KOPT-K1 (cell line): ENCODE measurements around the gene LILRB4.
"Not testable (repeated sequence)": the region's sequence is repeated elsewhere in the genome, so short reads cannot be mapped to it uniquely, and the experiment has no call there.

Experiments
- H3K27ac ChIP-seq: fragments of 200-600 bp; sonication (generic); 2 replicates; pipeline ENCODE4 v1.5.1; 2016; ENCODE audit warnings: antibody characterized with exemption, mild to moderate bottlenecking, low read depth, low read length; ENCODE audit not compliant: poor library complexity, severe bottlenecking
- H3K36me3 ChIP-seq: fragments of 200-600 bp; sonication (generic); 2 replicates; pipeline ENCODE4 v1.5.1; 2017; ENCODE audit warnings: antibody characterized with exemption, mild to moderate bottlenecking, low read length, moderate library complexity; ENCODE audit not compliant: insufficient read depth
- H3K9me3 ChIP-seq: fragments of 200-600 bp; sonication (generic); 2 replicates; pipeline ENCODE4 v1.5.1; 2017; ENCODE audit warnings: antibody characterized with exemption, low read length, mild to moderate bottlenecking; ENCODE audit not compliant: insufficient read depth, poor library complexity, severe bottlenecking

The LILRB4 gene

DNA sequence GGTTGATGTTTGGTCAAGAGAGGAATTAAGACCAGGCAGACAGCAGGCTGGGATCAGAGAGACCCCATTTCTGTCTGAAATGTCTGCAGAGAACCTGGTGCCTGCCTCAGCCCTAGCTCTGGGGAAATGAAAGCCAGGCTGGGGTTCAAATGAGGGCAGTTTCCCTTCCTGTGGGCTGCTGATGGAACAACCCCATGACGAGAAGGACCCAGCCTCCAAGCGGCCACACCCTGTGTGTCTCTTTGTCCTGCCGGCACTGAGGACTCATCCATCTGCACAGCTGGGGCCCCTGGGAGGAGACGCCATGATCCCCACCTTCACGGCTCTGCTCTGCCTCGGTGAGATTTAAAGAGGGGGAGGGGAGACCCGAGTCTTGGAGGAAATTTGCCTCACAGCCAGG lies at the start of gene LILRB4:
TSS of gene LILRB4 (plus strand) at position 256 of the 400 bp plus-strand sequence. CDS start at position 305, 49 bp downstream.
- Histone ChIP-seq H3K9me3 (peaks cover 3% of the 10 kb centered on the region), H3K27ac (no peak within 1 kb of the TSS)

DNA sequence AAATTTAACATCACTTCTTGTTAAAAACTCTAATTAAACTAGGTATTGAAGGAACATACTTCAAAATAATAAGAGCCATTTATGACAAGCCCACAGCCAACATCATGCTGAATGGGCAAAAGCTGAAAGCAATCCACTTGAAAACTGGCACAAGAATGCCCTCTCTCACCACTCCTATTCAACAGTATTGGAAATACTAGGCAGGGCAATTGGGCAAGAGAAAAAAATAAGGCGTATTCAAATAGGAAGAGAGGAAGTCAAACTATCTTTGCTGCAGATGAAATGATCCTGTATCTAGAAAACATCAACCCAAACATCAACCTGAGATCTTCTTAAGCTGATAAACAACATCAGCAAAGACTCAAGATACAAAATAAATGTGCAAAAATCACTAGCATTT lies 48.1 kb upstream of the LILRB4 start:
- Histone ChIP-seq H3K36me3 (no peaks in the 10 kb centered on the region), H3K27ac (no peak overlapping the region), H3K9me3 (peaks cover 16% of the 10 kb centered on the region)

More for the DNA sequence above, at the start of gene LILRB4:
- no peaks in the 10 kb centered on the region for H3K36me3 ChIP-seq

DNA sequence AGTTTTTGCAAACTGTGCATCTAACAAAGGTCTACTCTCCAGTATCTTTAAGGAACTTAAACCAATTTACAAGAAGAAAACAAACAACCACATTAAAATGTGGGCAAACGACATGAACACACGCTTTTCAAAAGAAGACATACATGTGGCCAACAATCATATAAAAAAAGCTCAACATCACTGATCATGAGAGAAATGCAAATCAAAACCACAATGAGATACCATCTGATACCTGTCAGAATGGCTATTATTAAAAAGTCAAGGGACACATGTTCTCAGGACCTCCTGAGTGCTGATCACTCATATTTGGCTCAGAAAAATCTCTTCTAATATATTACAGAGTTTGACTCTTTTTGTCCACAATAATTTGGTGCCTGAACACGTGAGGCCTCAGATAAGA lies 46.7 kb upstream of the LILRB4 start:
- H3K9me3 ChIP-seq, result peaks cover 13% of the 10 kb centered on the region

DNA sequence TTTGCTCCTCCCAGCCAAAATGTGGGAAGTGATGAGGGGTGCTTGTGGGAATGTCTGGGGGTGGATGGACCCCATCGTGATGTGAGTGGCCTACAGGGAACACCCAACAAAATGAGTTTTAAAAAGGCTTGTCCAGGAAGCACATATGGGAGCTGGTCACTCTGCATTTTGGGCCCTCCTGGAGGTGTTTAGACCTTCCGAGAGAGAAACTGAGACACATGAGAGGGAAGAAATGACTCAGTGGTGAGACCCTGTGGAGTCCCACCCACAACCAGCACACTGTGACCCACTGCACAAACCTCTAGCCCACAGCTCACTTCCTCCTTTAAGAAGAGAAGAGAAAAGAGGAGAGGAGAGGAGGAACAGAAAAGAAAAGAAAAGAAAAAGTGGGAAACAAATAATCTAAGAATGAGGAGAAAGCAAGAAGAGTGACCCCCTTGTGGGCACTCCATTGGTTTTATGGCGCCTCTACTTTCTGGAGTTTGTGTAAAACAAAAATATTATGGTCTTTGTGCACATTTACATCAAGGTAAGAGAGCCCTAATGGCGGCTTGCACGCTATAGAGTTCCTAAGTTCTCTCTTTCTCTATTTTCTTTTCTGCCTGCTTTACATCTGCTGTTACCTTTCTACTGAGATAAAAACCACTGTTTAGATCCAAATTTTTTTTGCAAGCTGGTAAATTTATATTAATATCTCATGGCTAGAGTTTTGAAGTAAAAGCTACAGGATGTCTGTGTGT lies 45.8 kb upstream of the LILRB4 start:
- Histone ChIP-seq H3K27ac (no peak overlapping the region), H3K36me3 (no peaks in the 10 kb centered on the region), H3K9me3 (peaks cover 13% of the 10 kb centered on the region)

More for the DNA sequence above, 46.7 kb upstream of the LILRB4 start:
- Histone ChIP-seq H3K27ac (no peak overlapping the region), H3K36me3 (no peaks in the 10 kb centered on the region)

DNA sequence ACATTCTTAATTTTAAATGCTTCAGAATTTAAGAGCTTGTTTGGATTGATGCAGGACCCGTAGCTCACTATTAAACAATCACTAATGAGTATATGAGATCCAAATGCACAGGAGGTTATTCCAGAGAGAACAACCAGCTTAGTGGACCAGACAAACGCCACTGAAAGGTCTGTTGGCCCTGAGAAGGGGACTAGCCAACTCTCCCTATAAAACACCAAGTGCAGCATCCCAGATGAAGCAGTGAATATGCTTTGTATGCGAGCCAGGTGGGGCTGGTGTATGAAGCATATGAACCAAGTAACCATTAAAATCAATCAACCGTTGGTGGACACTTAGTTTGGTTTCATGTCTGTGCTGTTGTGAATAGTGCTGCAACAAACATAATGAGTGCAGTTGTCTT lies 42.3 kb upstream of the LILRB4 start:
- H3K9me3 ChIP-seq, result peaks cover 13% of the 10 kb centered on the region
- no peaks in the 10 kb centered on the region for H3K36me3 ChIP-seq
- H3K27ac ChIP-seq, result no peak overlapping the region

DNA sequence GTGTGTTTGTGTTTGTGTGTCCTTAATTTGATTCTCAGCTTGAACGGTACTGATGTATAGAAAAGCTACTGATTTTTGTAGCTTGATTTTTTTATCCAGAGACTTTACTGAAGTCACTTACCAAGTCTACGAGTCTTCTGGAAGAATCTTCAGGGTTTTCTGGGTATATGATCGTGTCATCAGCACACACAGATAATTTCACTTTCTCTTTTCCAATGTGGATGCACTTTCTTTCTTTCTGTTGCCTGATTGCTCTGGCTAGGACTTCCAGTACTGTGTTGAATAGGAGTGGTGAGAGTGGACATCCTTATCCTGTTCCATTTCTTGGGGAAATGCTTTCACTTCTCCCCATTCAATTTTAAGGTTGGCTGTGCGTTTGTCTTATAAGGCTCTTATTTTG lies 40.4 kb upstream of the LILRB4 start:
- H3K27ac ChIP-seq, result no peak overlapping the region
- no peaks in the 10 kb centered on the region for H3K36me3 ChIP-seq
- H3K9me3 ChIP-seq, result peaks cover 4% of the 10 kb centered on the region

DNA sequence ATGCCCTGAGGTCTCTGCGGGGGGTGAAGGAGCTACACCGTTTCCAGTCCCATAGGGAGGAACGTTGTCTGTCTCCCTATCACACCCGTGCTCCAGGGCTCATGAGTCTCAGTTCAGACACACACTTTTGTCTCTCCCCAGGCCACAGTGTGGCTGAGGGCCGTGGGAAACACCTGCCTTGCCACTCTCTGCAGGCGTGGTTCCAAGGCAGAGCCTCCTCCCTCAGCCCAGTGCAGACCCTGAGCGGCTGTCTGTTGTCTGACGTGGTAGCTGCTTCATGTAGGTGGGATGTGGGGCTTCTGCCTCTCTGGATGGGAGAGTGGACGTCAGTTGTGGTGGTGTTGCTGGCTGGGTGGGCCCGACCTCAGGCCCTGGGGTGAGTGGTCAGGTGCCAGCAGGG lies 38.6 kb upstream of the LILRB4 start:
- H3K36me3 ChIP-seq, H3K27ac ChIP-seq, H3K9me3 ChIP-seq: not testable (repeated sequence)

DNA sequence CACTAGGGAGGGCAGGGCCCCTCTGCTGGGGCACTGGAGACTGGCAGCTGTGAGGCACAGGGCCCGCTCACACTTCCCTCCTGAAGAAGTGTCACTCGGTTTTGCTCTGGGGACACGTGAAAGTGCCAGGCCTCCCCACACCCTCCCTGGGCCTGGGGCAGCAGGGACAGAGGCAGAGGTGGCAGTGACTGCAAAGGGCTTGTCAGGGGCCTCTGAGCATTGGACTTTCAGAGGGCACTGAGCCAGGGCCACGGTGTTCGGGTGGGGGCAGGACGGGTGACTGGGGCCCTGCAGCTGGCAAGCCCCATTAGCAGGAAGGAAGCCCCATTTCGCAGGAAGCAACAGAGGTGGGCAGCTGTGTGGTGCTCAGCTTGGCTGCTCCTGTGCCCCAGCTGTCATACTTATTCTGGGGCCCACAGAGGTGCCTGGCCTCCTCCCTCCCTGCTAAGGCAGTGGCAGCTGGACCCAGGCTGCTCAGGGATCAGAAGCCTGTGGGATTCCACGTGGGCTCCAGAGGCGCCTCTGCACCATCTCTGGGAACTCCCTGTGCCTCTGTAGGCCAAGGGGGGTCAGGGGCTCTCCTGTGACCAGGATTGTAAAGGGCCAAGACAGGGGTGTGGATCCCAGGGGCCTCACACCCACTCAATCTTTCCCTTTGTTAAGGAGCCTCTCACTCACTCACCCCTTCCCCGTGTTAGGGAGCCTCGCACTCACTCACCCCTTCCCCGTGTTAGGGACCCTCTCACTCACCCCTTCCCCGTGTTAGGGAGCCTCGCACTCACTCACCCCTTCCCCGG lies 37.7 kb upstream of the LILRB4 start:
- not testable (repeated sequence) for H3K9me3 ChIP-seq, H3K27ac ChIP-seq, H3K36me3 ChIP-seq

DNA sequence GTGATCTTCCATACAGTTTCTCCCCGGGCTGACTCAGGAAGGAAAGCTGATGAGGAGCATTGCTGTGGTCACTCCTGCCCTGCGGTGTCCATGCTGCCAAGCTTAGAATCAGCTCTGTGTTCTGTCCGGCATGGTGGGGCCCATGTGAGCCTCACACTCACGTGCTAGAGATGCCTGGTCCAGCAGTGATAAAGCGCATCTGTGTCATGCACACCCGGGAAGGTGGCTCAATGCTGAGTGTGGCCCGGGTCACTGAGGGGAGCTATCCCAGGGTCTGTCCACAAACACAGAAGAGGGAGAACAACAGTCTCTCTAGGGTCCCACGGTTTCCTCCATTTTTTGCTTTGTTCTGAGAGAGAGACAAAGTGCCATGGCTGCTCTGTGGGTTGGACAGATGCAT lies 36.0 kb upstream of the LILRB4 start:
- Histone ChIP-seq H3K36me3 (no peaks in the 10 kb centered on the region), H3K27ac (no peak overlapping the region)

DNA sequence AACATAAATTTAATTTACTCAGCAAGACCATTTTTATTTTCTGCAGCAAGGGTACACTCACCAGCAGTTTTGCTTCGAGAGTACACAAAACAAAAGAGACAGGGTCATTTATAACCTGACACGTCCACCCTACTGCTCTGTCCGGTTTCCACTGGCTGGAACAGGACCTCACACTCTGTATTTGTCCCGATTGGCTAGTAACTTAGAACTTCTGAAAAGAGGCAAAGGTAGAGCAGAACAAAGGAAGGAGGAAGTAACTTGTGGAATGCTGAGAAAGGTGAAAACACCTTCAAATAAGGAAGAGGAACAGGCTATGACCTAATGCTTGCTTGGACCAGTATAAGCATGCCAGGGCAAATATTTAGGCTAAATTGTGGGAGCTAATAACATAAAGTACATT lies 34.9 kb upstream of the LILRB4 start:
- not testable (repeated sequence) for H3K36me3 ChIP-seq, H3K27ac ChIP-seq, H3K9me3 ChIP-seq

More for the DNA sequence above, 36.0 kb upstream of the LILRB4 start:
- H3K9me3 ChIP-seq, result no peaks in the 10 kb centered on the region

DNA sequence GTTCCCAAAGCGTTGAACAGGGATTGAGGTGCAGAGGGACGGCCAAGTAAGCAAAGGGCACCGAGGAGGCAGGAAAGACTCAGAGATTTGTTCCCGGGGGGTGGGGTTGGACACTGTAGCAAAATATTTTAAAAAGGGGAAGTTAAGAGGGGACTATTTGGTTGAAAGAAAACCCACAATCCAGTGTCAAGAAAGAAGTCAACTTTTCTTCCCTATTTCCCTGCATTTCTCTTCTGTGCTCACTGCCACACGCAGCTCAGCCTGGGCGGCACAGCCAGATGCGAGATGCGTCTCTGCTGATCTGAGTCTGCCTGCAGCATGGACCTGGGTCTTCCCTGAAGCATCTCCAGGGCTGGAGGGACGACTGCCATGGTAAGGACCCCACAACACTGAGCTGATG lies 32.5 kb upstream of the LILRB4 start, which contains the start of gene LILRB1:
TSS of gene LILRB1 (plus strand) at position 223 of the 400 bp plus-strand sequence. CDS start 590 bp downstream, outside the sequence.
- not testable (repeated sequence) for H3K36me3 ChIP-seq, H3K9me3 ChIP-seq, H3K27ac ChIP-seq

DNA sequence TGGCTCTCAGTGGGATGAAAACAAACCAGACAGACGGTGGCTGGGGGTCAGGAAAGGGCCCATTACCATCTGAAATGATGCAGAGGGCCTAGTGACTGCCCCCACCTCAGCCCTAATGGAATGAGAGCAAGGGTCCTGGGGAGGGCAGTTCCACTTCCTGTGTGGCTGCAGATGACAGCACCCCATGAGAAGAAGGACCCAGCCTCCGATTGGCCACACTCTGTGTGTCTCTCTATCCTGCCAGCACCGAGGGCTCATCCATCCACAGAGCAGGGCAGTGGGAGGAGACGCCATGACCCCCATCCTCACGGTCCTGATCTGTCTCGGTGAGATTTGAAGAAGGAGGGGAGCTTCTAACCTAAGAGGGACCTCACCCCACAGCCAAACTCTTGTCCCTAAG lies 32.0 kb upstream of the LILRB4 start:
- no peak overlapping the region for H3K27ac ChIP-seq
- no peaks in the 10 kb centered on the region for H3K36me3 ChIP-seq
- H3K9me3 ChIP-seq, result no peaks in the 10 kb centered on the region

DNA sequence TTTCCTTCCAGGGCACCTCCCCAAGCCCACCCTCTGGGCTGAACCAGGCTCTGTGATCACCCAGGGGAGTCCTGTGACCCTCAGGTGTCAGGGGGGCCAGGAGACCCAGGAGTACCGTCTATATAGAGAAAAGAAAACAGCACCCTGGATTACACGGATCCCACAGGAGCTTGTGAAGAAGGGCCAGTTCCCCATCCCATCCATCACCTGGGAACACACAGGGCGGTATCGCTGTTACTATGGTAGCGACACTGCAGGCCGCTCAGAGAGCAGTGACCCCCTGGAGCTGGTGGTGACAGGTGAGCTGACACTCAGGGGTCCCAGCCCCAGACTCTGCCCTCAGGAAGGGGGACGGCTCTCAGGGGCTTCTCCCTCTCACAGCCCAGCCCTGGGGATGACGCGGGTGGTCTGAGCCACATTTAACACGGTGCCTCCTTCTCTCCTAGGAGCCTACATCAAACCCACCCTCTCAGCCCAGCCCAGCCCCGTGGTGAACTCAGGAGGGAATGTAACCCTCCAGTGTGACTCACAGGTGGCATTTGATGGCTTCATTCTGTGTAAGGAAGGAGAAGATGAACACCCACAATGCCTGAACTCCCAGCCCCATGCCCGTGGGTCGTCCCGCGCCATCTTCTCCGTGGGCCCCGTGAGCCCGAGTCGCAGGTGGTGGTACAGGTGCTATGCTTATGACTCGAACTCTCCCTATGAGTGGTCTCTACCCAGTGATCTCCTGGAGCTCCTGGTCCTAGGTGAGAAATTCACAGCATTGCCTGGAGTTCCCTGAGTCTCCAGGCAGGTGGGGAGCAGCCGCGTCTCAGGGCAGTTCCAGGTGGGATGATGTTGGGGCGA lies 31.1 kb upstream of the LILRB4 start:
- not testable (repeated sequence) for H3K9me3 ChIP-seq, H3K36me3 ChIP-seq, H3K27ac ChIP-seq

DNA sequence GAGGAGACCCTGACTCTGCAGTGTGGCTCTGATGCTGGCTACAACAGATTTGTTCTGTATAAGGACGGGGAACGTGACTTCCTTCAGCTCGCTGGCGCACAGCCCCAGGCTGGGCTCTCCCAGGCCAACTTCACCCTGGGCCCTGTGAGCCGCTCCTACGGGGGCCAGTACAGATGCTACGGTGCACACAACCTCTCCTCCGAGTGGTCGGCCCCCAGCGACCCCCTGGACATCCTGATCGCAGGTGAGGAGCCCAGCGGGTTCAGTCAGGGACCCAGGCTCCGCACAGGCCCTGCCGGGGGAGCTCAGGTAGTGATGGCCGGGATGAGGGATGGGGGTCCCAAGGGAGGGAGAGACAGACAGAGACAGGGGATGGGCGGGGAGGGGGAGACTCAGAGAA lies 30.3 kb upstream of the LILRB4 start:
- H3K9me3 ChIP-seq, H3K27ac ChIP-seq, H3K36me3 ChIP-seq: not testable (repeated sequence)

DNA sequence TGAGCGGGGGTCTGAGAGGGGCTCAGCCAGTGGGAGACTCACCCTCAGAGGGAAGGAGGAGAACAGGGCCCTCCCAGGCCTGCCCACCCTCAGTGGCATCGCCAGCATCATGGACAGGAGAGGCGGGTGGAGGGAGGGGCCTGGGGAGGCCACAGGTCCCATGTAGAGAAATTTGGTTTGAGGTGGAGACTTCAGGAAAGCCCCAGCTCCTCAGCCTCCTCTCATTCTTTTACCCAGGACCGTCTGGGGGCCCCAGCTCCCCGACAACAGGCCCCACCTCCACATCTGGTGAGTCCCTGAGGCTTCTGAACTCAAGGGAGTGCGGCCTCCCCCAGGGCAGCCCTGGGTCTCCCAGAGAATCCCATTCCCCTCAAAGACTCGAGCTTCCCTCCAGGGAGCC lies 29.4 kb upstream of the LILRB4 start:
- Histone ChIP-seq H3K27ac (no peak overlapping the region), H3K36me3 (no peaks in the 10 kb centered on the region), H3K9me3 (no peaks in the 10 kb centered on the region)
